Loucy (cell line): Measurements from ENCODE around the gene CDKN1C.

Experiments used
- H2AFZ ChIP-seq: fragments of 200-600 bp; sonication (generic); 2 replicates; pipeline ENCODE4 v1.6.0; 2016; ENCODE audit warnings: antibody characterized with exemption, mild to moderate bottlenecking, low read length, moderate library complexity
- H3F3A ChIP-seq: fragments of 200-600 bp; 2 replicates; pipeline ENCODE4 v1.6.0; 2016; ENCODE audit warnings: antibody characterized with exemption, low read depth, mild to moderate bottlenecking
- H3K27me3 ChIP-seq: fragments of 200-600 bp; sonication (generic); 2 replicates; pipeline ENCODE4 v1.6.1; 2014; ENCODE audit warnings: low read length, mild to moderate bottlenecking; ENCODE audit not compliant: insufficient read depth, poor library complexity, severe bottlenecking
- H3K36me3 ChIP-seq: fragments of 200-600 bp; sonication (generic); 2 replicates; pipeline ENCODE4 v1.6.1; 2016; ENCODE audit warnings: low read length; ENCODE audit not compliant: insufficient read depth
- H3K4me1 ChIP-seq: fragments of 200-600 bp; sonication (generic); 2 replicates; pipeline ENCODE4 v1.5.1; 2014; ENCODE audit warnings: low read length, mild to moderate bottlenecking; ENCODE audit not compliant: insufficient read depth, poor library complexity, severe bottlenecking
- H3K4me2 ChIP-seq: fragments of 200-600 bp; sonication (generic); 2 replicates; pipeline ENCODE4 v1.6.0; 2014; ENCODE audit warnings: antibody characterized with exemption, low read length, low read depth, mild to moderate bottlenecking; ENCODE audit not compliant: poor library complexity, severe bottlenecking
- H3K4me3 ChIP-seq: fragments of 200-600 bp; sonication (generic); 2 replicates; pipeline ENCODE4 v1.5.1; 2014; ENCODE audit warnings: low read length, mild to moderate bottlenecking, mixed read lengths; ENCODE audit not compliant: poor library complexity, severe bottlenecking
- H3K79me2 ChIP-seq: fragments of 200-600 bp; sonication (generic); 2 replicates; pipeline ENCODE4 v1.6.1; 2014; ENCODE audit warnings: low read length; ENCODE audit not compliant: insufficient read depth
- H3K9ac ChIP-seq: fragments of 200-600 bp; sonication (generic); 2 replicates; pipeline ENCODE4 v1.6.0; 2014; ENCODE audit warnings: mild to moderate bottlenecking, low read depth, low read length, moderate library complexity; ENCODE audit not compliant: poor library complexity, severe bottlenecking
- H3K9me2 ChIP-seq: fragments of 200-600 bp; sonication (generic); replicated peaks from 2 replicates; pipeline ENCODE4 v1.6.1; 2016; ENCODE audit warnings: low read depth, low read length, mixed read lengths
- H3K9me3 ChIP-seq: fragments of 200-600 bp; sonication (generic); 2 replicates; pipeline ENCODE4 v1.6.1; 2014; ENCODE audit warnings: mild to moderate bottlenecking, antibody characterized with exemption, low read length, low read depth; ENCODE audit not compliant: insufficient read depth
- H4K20me1 ChIP-seq: fragments of 200-600 bp; sonication (generic); 2 replicates; pipeline ENCODE4 v1.6.0; 2014; ENCODE audit warnings: antibody characterized with exemption, low read length, mild to moderate bottlenecking; ENCODE audit not compliant: insufficient read depth, poor library complexity, severe bottlenecking
- CTCF ChIP-seq: fragments of 200-600 bp; sonication (generic); conservative IDR thresholded peaks from 2 replicates; pipeline ENCODE4 v1.5.1; 2014; ENCODE audit warnings: mild to moderate bottlenecking, antibody characterized with exemption, low read length
- EZH2phosphoT487 ChIP-seq: fragments of 200-600 bp; IDR thresholded peaks from 2 replicates; pipeline ENCODE4 v1.6.1; 2018; ENCODE audit warnings: antibody characterized with exemption, mild to moderate bottlenecking, moderate library complexity, borderline replicate concordance

Gene CDKN1C

DNA sequence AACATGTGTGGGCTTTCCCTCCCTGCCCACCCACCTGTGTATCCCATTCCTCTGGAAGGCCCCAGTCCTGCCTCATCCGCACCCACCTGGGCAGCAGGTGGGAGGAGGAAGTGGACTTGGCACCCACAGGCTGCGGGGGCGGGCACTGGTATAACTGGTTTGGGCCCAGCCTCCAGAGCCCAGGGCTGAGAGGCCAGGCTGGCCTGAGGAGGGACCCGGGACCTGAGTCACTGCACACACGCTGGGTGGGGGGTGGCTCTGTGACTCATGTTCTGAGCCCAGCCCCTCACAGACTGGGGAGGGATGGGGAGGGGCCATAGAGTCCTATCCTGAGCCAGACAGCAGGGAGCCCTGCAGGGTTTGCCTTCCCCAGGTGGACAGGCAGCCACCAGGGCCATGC is 26.9 kb upstream of the CDKN1C start:
- no peaks in the 10 kb centered on the region for H3K9me3 ChIP-seq
- TF ChIP-seq CTCF (no peak), EZH2phosphoT487 (no peak)
- H3K9ac ChIP-seq = no peak overlapping the region
- H3K4me2 ChIP-seq = no peak overlapping the region
- H3K27me3 ChIP-seq = no peaks in the 10 kb centered on the region
- no peak overlapping the region for H2AFZ ChIP-seq
- no peaks in the 10 kb centered on the region for H4K20me1 ChIP-seq
- H3F3A ChIP-seq = no peaks in the 10 kb centered on the region
- H3K9me2 ChIP-seq = no peaks in the 10 kb centered on the region
- no peak overlapping the region for H3K4me3 ChIP-seq
- H3K4me1 ChIP-seq = peaks cover 35% of the 10 kb centered on the region
- no peaks in the 10 kb centered on the region for H3K36me3 ChIP-seq
- no peaks in the 10 kb centered on the region for H3K79me2 ChIP-seq

- no peaks in the 10 kb centered on the region for H3K36me3 ChIP-seq
- H3K9ac ChIP-seq = no peak overlapping the region
- TF ChIP-seq EZH2phosphoT487 (no peak), CTCF (no peak)
- no peaks in the 10 kb centered on the region for H3K9me2 ChIP-seq
- no peaks in the 10 kb centered on the region for H3K79me2 ChIP-seq
- no peak overlapping the region for H3K4me3 ChIP-seq
- no peaks in the 10 kb centered on the region for H3K27me3 ChIP-seq
- no peak overlapping the region for H2AFZ ChIP-seq
- no peaks in the 10 kb centered on the region for H3K9me3 ChIP-seq
- H3F3A ChIP-seq = no peaks in the 10 kb centered on the region
- no peaks in the 10 kb centered on the region for H4K20me1 ChIP-seq
- no peak overlapping the region for H3K4me2 ChIP-seq
- H3K4me1 ChIP-seq = peaks cover 35% of the 10 kb centered on the region
Measured at GRCh38 chr11:2911785-2912391, 26.3 kb upstream of the CDKN1C start.

DNA sequence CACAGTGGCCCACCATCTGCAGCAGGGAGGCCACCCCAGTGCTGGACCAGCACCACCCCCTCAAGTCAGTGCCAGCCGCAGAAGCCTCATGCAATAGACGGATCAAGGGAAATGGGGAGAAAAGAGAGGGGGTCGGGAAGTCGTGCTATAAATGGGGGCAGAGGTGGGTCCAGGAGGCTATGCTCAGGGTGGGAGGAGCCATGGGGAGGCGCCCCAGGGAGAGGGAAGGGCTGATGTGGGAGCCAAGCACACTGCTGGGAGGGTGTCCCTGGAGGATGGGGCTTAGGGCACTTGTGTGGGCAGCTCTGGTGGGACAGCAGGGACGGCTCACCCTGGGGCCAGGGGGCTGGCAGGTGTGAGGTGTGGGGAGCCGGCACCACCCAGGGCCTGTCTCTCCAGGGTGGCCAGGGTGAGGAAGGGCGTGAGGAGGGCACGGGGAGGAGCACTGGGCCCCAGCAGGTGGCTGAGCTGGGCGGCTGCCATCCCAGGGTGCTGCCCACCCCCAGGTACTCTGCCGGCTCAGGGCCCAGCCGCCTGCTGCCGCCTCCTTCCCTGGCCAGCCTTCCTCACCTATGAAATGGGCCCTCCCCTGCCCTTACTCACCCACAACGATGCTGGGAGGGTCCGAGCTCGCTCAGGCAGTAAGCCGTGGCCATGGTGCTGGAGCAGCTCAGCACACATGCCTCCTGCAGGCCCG is 25.7 kb upstream of the CDKN1C start:
- Histone ChIP-seq H4K20me1 (no peaks in the 10 kb centered on the region), H3K79me2 (no peaks in the 10 kb centered on the region), H3K4me3 (no peak overlapping the region), H3K9me2 (no peaks in the 10 kb centered on the region), H3K36me3 (no peaks in the 10 kb centered on the region), H3K9ac (no peak overlapping the region), H3K4me2 (no peak overlapping the region), H3K27me3 (no peaks in the 10 kb centered on the region), H3K4me1 (peaks cover 35% of the 10 kb centered on the region), H2AFZ (no peak overlapping the region), H3K9me3 (no peaks in the 10 kb centered on the region), H3F3A (no peaks in the 10 kb centered on the region)
- TF ChIP-seq EZH2phosphoT487 (no peak), CTCF (no peak)
